ENCODE data around the gene MAGED1.
"Not testable (repeated sequence)": the region's sequence is repeated elsewhere in the genome, so short reads cannot be mapped to it uniquely, and the experiment has no call there.

The MAGED1 gene

DNA sequence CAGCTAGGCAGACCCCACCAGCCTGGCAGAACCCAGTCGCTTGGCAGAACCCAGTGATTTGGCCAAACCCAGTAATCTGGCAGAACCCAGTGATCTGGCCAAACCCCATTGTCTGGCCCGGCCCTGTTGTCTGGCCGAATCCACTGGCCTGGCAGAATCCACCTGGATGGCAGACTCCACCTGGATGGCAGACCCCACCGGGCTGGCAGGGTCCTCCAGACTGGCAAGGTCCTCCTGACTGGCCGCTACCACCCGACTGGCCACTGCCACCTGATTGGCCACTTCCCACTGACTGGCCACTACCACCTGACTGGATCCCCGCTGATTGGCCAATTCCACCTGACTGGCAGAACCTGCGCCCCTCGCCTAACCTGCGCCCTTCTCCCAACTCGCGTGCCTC lies 3.2 kb downstream of the MAGED1 start:
- DNase-seq = no peak

DNA sequence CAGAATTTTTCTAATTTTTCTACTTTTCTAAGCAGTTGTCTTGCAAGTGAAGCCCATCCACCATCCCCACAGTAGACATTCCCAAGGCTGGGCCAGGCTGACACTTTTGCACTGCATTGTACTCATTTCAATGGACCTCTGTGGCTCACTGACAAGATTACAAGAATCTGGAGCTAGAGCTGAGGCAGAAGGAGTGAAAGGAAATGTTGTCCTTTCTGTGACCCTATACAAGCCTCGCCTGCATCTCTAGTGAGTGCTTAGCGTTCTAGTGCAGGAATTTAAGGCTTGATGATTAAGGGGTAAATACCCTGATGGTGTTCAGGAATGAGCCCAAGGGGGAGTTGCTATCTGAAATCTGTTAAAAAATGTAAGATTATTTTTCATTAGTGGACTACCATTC lies 6.3 kb downstream of the MAGED1 start:
- DNase-seq = no peak

DNA sequence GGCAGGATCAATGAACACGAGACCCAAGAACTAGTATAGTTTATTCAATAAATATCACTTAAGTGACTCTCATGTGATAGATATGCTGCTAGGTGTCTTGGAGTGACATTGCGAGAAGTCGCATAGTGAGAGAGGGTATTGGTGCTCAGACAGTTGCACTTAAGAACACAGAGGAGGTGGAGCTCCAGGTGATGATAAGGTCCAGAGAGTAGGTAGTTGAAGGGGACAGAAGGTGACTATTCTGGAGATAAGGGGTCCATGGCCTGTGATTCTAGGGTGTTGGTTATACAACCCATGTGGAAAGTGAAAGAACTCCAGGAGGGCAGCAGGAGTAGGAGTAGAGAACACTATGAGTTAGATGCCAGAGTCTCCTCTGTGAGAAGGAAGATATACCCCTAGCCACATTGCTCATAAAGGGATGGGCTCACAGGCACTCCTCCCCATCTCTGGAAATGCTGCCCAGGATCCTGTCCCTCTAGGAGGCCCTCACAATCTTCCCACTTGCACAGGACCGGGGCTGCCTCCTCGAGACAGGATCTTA lies 9.2 kb downstream of the MAGED1 start:
- no peak for DNase-seq

DNA sequence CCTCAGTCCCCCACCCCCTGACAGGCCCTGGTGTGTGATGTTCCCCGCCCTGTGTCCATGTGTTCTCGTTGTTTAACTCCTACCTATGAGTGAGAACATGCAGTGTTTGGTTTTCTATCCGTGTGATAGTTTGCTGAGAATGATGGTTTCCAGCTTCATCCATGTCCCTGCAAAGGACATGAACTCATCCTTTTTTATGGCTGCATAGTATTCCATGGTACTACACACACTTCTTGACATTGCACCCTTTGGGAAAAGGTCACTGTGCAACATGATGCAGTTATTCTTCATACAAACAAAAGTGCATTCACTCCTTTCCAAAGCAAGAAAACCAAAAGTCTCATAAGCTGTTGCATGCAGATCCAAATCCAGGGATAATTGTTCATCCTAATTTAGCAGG lies 11.7 kb downstream of the MAGED1 start:
- DNase-seq = not testable (repeated sequence)

DNA sequence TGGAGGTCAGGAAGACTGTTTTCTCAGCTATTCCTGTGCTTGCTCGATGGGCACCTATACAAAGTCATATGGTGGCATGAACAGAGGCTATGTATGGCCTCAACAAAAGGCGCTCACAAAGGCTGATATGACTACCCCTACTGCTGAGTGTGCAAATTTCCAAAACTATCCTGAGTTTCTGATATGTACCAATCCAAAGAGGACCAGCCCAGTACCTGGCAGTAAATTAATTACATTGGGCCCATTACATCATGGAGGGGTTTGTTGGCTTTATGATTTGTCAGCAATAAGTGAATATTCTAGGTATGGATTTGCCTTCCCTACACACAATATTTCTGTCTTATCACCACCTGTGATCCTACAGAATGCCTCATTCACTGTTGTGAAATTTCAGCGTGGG lies 12.3 kb downstream of the MAGED1 start:
- DNase-seq = no peak

DNA sequence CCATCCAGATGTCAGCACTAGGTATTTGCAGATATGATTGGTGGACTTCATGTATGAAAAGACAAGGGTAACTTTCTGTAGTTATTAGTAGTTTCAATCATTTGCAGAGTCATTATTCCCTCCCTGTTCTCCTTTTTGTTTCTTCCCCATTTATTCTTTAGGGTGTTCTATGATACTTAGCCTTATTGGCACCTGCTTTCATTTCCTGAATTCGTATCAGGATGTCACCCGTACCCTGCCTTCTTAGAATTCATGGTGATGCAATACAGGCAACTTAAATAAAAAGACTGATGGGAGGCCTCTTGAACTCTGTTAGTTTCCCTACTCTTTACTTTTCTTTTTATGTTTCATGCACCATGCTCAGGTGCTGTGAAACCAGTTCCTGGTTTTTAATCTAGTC lies 24.2 kb downstream of the MAGED1 start:
- DNase-seq = no peak

DNA sequence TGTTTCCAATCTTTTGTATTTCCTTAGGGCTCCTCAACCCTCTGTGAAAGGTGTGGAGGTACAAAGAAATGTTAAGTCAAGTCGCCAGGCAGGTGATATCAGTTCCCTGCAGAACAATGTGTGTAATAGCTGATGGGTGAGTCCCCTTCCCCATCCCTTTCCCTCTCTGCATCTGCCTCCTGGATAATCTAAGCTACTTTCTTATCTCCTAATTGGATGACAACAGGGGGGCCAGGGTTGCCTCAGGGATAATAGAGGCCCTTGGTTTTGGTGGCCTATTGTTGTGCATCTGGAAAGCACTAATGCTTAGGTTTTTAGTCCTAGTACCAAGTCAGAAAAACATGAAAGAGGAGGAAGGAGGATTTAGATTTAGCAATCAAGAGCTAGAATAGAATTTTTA lies 29.1 kb downstream of the MAGED1 start:
- no peak for DNase-seq

DNA sequence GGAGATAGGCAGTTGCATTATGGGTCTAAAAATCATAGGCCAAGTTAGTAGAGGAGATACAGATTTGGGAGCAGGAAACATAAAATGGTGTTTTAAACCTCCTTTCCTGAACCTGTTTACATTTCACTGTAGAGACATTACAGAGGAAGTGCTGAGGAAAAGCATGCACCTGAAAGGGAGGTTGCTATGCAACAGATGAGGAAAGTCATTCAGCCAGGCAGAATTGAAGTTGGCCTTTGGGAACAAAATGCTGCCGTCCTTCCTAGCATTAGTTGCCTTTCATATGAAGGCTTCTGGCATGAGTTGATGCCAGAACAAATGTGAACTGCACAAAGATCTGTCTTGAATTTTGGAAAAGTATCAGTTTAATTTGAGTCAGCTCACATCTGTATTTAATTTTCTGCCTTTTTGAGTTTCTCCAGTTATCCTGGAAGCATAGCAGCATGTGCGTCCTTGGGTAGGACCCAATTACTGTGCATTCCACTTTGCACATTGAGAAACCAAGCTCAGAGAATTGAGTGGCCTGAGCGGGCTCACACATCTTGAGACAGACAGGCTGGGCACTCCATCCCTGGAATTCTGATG lies 38.2 kb downstream of the MAGED1 start:
- DNase-seq = peak; percentile 41

All from right forelimb (tissue), 1 donor.